Stimulated activated CD8-positive, alpha-beta memory T cell treated with anti-CD3 and anti-CD28 coated beads, Interleukin-7, amount 100 ng/mL, for 24 hours (primary cell): ENCODE measurements around the gene PPM1J.

ENCODE experiments used
- DNase-seq: peaks from one replicate; pipeline ENCODE4 v3.0.0-alpha.2; 2020; ENCODE audit warnings: low read depth

Gene PPM1J

DNA sequence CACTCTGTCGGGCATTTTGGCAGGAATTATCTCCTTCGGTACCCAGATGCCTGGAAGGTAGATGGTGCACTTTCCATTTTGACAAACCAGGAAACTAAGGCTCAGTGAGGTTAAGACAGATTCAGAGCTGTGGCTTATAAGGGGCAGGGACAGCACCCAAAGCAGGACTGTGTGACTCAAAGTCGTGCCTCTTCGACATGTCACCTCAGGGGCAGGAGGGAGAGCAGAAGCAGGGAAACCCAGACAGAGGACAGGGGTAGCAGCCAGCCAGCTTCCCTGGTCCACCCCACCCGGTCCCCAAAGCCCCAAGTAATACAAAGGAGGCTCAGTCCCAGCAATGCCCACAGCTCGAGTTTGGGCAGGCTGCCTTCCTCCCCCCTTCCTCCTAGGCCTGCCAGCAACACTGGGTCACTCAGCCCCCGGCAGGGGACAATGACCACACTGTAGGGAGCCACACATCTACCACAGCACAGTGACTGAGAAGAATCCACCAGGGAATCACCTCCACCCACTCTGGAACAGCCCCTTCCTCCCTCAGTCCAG, 10.7 kb downstream of the PPM1J start:
- no peak for DNase-seq

DNA sequence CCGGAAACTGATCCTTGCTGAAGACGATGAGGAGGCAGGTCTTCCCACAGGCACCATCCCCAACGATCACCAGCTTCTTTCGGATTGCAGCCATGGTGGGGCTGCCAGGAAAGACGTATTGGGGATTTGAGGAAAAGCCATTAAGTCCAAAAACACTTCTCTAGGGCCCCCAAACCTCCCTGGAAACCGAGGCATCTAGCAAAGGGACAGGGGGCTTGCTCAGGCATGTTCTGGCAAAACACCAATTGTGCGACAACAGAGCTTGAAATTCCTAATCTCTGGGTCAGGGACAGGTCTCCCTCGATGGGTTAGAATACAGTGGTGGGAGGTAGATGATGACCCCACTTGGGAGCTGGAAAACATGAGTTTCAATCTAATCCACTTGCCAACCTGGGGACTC, 11.4 kb downstream of the PPM1J start:
- DNase-seq = no peak

DNA sequence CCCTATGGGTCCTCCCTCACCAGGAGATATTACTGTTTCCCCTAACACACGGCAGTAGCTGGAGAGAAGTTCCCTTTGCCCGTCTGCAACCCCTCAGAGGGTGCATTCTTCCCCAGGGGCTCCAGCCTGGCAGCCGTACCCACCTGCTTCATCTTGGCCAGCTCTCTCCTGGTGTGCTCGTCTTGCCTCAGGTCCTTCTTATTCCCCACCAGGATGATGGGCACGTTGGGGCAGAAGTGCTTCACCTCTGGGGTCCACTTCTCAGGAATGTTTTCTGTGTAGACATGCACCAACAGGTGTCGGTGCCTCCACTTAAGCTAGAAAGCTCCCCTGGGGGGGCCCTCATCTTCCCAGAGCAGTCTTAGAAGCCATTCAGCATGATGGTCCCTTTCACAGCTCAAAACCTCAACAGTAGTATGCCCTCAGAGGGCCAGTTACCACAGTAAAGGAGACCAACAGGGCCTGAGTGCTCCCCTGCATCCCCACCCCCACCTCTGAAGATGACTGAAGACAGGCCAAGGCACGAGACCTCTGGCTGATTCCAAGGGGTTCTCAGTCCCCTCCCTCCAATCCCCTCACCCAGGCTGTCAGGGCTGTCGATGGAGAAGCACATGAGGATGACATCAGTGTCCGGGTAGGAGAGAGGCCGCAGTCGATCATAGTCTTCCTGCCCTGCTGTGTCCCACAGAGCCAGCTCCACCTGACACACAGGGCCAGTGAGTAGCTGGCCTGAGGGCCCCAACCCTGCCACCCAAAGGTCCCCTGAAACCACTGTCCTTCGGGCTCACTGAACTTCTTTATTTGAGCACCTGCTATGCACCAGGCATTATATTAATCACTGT, 12.5 kb downstream of the PPM1J start:
- DNase-seq = no peak

DNA sequence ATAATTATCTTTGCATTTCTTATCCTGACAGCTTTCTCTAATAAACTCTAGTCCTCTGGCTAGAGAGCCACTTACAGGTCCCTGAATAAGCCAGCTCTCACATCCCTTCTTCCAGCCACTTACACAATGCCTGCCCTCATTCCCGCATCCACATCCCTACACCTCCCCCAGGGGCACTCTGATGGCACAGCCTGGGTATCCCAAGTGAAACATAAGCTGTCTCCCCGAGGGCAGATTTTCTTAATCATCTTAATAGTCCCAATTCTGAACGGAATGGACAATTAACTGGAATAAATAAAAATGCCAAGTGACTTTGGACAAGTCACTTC, 13.1 kb downstream of the PPM1J start:
- DNase-seq = no peak

DNA sequence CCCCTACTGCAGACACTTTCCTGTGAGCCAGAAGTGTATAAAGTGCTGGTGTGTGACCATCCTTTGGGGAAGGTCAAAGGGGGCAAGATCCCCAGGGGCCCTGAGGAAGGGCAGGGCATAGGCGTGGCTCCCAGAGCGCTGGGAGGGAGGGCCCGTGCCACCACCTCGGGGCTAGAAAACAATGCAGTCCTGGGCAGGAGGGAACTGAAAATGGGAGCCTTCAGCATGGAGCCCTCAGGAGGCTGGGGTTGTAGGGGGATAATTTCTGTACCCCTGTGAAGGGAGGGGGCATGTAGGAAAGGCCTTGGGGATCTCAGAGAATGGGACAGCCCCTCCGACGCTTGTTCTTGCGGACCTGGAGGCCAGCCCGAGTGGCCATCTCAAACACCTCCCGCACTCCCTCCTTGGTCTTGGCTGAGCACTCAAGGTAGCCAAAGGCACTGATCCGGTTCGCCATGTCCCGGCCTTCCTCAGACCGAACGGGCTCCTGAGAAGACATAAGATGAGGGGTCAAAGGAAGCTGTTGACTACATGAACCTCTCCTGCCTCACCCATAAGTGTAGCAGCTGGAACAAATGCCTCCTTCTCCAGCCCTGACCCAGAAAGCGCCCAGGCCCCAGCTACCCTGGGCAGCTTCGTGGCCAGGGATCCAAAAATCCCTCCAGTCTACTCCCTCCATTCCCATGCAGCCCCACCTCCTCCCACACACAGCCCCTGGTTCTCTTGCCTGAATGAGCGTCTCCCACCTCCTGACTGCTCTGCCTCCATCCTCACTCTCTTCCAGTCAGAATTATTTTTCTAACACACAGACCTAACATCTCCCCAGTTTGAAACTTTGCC, 13.7 kb downstream of the PPM1J start:
- DNase-seq = no peak

DNA sequence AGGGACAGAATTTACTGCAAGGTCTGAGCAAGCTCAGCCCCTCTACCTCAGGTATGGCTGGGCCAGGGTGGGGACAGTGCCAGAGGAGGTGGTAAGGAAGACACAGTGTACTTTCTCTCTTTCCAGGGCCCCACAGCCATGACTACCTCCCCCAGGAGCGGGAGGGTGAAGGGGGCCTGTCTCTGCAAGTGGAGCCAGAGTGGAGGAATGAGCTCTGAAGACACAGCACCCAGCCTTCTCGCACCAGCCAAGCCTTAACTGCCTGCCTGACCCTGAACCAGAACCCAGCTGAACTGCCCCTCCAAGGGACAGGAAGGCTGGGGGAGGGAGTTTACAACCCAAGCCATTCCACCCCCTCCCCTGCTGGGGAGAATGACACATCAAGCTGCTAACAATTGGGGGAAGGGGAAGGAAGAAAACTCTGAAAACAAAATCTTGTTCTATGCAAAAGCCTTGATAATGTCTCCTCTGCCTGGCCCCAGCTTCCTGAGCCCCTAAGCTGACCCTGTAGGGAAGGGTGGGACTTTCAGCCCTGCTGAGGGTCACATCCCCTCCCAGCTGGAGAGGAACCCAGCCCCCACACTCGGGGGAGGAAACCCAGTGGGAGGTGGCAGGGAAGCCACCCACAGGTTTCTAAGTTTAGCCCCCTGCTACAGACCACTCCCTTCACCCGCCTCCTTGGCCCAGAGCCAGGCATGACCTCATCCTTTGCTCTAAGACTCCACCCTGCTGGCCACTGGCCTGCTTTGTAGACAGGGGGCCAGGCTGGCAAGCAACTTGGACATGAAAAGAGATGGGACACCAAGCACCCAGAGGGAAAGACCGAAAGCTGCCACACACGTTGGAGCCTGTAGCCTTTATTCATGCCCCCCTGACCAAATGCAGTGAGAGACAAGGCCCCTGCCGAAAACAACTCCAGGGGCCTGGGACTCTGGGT, 14.6 kb downstream of the PPM1J start:
- DNase-seq = peak; percentile 40

DNA sequence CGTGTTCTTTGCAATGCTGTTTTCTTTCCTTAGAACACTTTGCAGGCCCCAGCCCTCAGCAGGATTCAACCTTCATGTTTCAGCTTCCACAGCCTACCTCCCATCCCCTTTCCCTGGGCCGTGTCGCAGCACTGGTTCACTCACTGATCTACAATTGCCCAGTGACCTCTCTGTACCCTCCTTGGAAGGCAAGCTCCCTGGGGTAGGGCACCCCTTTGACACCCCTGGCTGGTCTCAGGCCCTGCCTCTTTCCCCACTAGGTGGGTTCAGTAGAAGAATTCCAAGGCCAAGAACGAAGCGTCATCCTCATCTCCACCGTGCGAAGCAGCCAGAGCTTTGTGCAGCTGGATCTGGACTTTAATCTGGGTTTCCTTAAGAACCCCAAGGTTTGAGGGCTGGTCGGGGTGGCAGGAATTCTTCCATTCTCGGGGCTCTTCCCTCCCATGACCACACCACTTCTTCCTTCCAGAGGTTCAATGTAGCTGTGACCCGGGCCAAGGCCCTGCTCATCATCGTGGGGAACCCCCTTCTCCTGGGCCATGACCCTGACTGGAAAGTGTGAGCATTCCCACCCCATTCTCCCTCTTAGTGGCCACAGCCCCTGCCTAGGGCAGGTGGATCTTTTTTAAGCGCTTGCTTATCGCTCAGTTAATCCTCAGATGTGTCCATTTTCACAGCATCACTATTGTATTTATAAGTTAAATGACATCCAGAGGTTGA, 15.5 kb downstream of the PPM1J start:
- no peak for DNase-seq

DNA sequence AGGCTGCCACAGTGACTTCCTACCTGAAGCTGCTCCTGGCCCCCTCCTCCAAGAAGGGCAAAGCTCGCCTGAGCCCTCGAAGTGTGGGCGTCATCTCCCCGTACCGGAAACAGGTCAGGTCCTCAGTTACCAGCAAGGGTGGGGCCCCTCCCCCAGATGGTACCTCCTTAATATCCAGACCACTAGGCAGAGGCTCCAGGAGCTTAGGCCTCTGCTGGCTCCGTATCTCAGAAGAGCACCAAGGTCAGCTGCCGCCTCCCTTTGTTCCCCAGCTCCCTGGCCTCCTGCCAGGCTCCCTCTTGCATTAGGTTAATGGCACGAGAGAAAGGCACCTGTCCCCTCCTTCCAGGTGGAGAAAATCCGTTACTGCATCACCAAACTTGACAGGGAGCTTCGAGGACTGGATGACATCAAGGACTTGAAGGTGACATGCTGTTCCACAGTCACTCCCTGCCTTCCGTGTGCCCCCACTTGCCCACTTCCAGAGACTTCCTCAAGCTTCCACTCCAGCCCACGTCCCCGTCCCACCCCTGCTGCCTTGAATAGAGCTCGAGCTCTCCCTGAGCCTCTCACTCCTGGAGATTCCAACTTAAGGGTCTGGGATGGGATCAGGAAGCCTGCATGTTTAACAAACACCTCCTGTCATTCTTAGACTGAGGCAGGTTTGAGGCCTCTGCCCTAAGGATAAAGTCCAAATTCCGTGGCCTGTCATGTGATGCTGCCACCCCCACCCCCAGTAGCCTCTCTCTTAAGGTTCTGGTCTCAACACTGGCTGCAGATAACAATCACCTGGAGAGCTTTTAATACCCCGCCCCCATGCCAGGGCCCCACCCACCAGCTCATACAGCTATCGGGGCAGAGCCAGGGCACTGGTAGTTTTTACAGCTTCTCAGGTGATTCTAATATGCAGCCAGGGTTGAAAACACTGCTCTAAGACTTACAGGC, 16.5 kb downstream of the PPM1J start:
- DNase-seq = no peak

DNA sequence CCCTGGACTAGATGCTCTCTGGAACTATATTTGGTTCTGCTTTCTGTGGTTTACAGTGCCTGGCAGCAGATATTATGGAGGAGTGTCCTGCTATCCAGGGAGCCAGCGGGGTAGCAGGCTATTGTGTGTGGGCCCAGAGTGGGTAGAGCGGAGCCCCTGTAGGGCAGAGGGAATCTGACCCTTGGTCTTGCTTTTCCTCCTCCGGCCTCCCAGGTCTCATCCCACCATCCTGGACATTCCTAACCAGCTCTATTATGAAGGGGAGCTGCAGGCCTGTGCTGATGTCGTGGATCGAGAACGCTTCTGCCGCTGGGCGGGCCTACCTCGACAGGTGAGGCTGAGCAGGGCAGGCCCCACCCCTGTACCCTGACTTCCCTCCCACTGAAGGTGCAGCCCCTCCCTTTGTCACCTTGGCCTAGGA, 17.3 kb downstream of the PPM1J start:
- no peak for DNase-seq

DNA sequence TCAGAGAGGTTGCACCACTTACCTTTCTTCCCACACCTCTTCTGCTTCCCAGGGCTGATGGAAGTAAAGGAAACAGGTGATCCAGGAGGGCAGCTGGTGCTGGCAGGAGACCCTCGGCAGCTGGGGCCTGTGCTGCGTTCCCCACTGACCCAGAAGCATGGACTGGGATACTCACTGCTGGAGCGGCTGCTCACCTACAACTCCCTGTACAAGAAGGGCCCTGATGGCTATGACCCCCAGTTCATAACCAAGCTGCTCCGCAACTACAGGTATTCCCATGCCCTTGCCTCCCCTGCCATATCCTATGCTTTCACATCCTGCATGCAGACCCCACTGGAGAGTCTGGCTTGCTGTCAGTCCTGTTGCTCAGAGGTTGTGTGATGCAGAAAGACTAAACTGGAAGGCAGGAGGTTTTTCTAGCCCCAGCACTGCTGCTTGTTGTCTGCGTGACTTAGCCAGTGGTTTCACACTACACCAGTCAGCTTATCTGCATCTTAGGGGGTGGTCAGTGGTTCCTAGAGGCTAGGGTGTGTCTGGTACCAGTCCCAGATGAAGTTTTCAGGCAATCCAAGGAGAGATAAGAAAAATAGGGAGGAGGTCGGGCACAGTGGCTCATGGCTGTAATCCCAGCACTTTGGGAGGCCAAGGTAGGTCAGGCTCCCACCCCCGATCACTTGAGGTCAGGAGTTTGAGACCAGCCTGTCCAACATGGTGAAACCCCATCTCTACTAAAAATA, 18.4 kb downstream of the PPM1J start:
- DNase-seq = no peak

DNA sequence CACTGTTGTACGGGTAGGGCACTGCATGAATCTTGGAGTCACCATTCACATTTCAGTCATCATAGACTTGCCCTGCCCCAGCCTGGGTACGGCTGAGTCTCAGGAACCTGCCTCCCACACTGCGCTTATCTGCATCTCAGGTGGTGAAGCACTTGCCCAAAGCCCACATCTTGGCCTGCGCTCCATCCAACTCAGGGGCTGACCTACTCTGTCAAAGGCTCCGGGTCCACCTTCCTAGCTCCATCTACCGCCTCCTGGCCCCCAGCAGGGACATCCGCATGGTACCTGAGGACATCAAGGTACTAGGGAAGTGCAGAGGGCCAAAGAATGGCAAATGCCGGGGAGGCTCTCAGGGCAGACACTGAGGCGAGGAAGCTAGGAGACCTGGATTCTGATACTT, 19.9 kb downstream of the PPM1J start:
- no peak for DNase-seq

DNA sequence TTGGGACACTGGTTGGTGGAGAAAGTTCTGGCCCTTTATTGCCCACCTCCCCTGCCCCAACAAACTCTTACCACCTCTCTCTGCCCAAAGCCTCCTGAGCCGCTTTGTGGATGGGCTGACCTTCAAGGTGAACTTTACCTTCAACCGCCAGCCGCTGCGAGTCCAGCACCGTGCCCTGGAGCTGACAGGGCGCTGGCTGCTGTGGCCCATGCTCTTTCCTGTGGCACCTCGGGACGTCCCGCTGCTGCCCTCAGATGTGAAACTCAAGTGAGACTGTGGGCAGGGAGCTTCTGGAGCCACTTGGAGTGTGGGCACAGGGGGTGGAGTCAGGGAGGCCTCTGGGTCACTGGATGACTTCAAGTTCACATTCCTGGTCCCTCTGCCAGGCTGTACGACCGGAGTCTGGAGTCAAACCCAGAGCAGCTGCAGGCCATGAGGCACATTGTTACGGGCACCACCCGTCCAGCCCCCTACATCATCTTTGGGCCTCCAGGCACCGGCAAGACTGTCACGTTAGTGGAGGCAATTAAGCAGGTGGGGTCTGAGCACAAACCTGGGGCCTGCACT, 20.7 kb downstream of the PPM1J start:
- DNase-seq = no peak

DNA sequence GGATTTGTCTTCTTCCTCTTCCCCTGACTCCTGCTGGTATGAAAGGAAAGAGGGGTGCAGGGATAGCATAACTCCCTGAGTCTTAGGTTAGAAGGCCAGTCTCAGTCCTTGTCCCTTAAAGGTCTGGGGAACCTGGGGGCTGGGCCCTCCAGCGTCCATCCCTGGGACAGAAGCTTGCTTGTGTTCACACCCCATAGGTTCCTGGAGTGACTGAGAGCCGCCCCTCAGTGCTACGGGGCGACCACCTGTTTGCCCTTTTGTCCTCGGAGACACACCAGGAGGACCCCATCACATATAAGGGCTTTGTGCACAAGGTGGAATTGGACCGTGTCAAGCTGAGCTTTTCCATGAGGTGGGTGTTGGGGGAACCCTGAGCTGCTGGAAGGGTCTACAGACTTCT, 21.3 kb downstream of the PPM1J start:
- DNase-seq = no peak

DNA sequence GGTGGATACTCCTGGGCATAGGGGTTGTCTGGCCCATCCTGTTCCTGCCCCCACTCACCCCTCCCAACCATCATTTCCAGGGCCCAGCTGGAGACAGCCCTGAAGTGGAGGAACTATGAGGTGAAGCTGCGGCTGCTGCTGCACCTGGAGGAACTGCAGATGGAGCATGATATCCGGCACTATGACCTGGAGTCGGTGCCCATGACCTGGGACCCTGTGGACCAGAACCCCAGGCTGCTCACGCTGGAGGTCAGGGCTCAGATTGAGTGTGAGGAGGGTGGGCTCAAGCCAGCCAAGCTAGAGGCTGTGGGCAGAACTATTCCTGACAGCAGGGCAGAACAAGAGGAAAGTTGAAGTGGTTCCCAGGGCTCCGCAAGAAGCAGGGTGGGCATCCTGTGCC, 22.5 kb downstream of the PPM1J start:
- no peak for DNase-seq

DNA sequence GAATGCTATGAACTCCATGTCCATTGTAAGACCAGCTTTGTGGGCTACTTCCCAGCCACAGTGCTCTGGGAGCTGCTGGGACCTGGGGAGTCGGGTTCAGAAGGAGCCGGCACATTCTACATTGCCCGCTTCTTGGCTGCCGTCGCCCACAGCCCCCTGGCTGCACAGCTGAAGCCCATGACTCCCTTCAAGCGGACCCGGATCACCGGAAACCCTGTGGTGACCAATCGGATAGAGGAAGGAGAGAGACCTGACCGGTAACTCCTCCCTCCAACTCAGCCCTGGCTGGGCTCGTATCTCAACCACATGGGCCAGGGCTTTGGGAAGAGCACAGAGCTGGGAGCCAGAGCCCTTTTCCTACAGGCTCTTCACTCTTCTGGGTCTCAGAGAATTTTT, 25.3 kb downstream of the PPM1J start:
- DNase-seq = no peak

DNA sequence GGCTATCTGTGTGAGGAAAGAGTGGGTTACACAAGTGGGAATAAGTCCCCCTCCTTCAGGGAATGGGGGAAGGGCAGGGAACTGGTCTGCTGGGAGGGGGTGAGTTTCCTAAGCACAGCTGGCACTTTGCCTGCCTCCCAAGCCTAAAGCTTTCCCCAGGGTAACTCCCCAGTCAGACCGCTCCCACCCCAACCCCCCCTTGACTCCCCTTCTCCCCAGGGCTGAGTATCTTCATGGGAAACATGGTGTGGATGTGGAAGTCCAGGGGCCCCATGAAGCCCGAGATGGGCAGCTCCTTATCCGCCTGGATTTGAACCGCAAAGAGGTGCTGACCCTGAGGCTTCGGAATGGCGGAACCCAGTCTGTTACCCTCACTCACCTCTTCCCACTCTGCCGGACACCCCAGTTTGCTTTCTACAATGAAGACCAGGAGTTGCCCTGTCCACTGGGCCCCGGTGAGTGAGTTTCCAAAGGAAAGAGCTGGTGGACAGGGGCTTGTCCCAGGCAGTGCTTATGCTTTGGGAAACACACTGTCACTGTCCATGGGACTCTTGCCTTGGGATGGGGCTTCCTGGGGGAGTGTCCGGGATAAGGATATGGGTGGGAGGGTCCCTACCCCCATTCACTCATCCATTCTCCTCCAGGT, 25.8 kb downstream of the PPM1J start:
- no peak for DNase-seq

DNA sequence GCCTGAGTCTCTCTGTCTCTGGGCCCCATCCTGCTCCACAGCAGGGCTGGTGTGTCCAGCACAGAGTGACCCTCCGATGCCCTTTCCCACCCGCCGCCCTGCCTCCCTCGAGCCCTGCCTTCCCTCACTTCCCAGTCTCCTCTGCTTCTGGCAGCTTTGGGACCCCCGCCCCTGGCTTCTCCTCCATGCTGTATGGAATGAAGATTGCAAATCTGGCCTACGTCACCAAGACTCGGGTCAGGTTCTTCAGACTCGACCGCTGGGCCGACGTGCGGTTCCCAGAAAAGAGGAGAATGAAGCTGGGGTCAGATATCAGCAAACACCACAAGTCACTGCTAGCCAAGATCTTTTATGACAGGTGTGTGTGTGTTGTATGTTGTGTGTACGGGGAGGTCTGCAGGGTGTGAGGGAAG, 26.3 kb downstream of the PPM1J start:
- DNase-seq = no peak

DNA sequence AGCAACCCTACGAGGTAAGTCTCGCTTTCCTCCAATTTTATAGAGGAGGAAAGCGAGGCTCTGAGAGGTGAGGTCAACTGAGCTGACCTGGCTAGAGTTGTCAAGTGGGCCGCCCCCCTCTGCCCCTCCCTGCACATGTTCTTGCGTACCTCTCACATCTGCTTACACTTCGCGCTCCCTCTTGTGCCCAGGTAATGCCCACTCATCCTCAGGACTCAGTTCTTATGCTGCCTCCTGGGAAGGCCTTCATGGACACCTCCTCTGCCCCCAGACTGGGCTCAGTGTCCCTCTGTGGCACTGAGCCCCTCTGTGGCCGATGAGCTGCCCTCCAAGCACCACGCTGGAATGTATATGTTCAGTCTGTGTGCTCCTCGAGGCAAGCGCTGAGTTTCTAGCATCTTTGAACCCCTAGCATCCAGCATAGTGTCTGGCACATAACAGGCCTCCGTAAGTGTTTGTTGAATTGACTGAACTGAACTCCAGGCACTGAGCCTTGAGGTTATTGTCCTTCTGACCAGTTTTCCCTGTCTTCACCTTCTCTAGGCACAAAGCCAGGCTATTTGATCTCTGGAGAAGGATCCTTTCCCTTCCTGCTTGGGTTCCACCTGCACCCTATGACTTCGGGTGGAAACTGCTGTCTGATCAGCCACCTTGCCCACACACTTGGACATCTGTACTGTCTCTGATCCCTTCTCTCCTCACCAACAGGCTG, 27.2 kb downstream of the PPM1J start:
- DNase-seq = no peak
